K562 (cell line): Measurements from ENCODE around the gene DPH2. TPM values are rescaled to one million over a fixed set of nuclear protein-coding genes. Genes with fewer than 3 reads are reported as not detected.

Source experiments
- ATAC-seq: fragments of 200-7000 bp; cut with Tn5 transposase; 3 replicates; pipeline ENCODE4 v1.9.1; 2020; ENCODE audit warnings: moderate library complexity
- BruUV-seq: library from RNA; stranded (reverse); fragments of 400-500 nt; replicated peaks from 2 replicates; lab custom pipeline; 2021; lab: Mats Ljungman, UMichigan
- CTCF ChIA-PET: fragments of 300-600 bp; formaldehyde crosslinking; extraction: SDS; loops from one replicate; lab custom pipeline; 2021; ENCODE audit warnings: low intra/inter-chr PET ratio; lab: Yijun Ruan, JAX
- POLR2A ChIA-PET: fragments of 300-600, 350-650 bp; sonication (Branson Sonifier 250); formaldehyde crosslinking; extraction: SDS; loops from one replicate; lab custom pipeline; 2021; ENCODE audit warnings: antibody characterized with exemption, inconsistent platforms; lab: Yijun Ruan, JAX
- DNase-seq, 4 experiments: peaks; one replicate each; pipeline versions ENCODE4 v3.0.0 to v3.0.0-alpha.2; 2011 to 2018; ENCODE audit warnings: low spot score in 3 of 4, mixed read lengths in 3 of 4; ENCODE audit errors: extremely low read depth in 1 of 4
- FAIRE-seq: peaks from 2 replicates; lab custom pipeline; 2011; peaks lifted over from hg19 to GRCh38; lab: Jason Lieb, UNC
- H2AFZ ChIP-seq: 2 replicates; pipeline ENCODE4 v1.6.0; 2011; ENCODE audit warnings: low read depth, low read length, control low read depth, inconsistent platforms
- H3K27ac ChIP-seq: fragments of 200-600 bp; 3 replicates; pipeline ENCODE4 v1.8.0; 2011; ENCODE audit warnings: low read depth, mild to moderate bottlenecking, control low read depth, inconsistent platforms, low read length, moderate library complexity, mixed read lengths; ENCODE audit errors: extremely low read depth
- H3K27me3 ChIP-seq, 2 experiments: fragments of 300-600 bp in 1 of 2; 2 replicates in 1 of 2; 3 replicates in 1 of 2; pipeline versions ENCODE4 v1.6.0 to v1.8.0; 2011; ENCODE audit warnings: inconsistent platforms in 2 of 2, low read length in 2 of 2, mild to moderate bottlenecking in 1 of 2, mixed read lengths in 1 of 2, moderate library complexity in 1 of 2; ENCODE audit not compliant: control insufficient read depth in 2 of 2, insufficient read depth in 2 of 2
- H3K36me3 ChIP-seq: fragments of 300-600 bp; 3 replicates; pipeline ENCODE4 v1.8.0; 2011; ENCODE audit warnings: mild to moderate bottlenecking, low read length, inconsistent platforms; ENCODE audit not compliant: control insufficient read depth, insufficient read depth
- H3K4me1 ChIP-seq, 2 experiments: fragments of 200-600 bp in 1 of 2; replicated peaks in 1 of 2; 2 replicates in 1 of 2; 3 replicates in 1 of 2; pipeline versions ENCODE4 v1.5.1 to v1.8.0; 2011; ENCODE audit warnings: inconsistent platforms in 2 of 2, low read length in 2 of 2, mild to moderate bottlenecking in 1 of 2, mixed read lengths in 1 of 2, moderate library complexity in 1 of 2; ENCODE audit not compliant: control insufficient read depth in 2 of 2, insufficient read depth in 2 of 2
- H3K4me2 ChIP-seq: 2 replicates; pipeline ENCODE4 v1.6.1; 2011; ENCODE audit warnings: low read length, control low read depth, inconsistent platforms, mixed read lengths; ENCODE audit not compliant: insufficient read depth
- H3K4me3 ChIP-seq: fragments of 200-600 bp; sonication (generic), shearing (Covaris generic); 2 replicates; pipeline ENCODE4 v1.5.1; 2016; ENCODE audit warnings: control low read depth, inconsistent platforms
- H3K79me2 ChIP-seq: fragments of 200-600 bp; 3 replicates; pipeline ENCODE4 v1.8.0; 2011; ENCODE audit warnings: low read length, inconsistent platforms; ENCODE audit not compliant: control insufficient read depth, insufficient read depth
- H3K9ac ChIP-seq, 2 experiments: 2 replicates each; pipeline versions ENCODE4 v1.6.0 to v1.6.1; 2011; ENCODE audit warnings: low read depth in 2 of 2, low read length in 2 of 2, control low read depth in 1 of 2, inconsistent platforms in 1 of 2, mild to moderate bottlenecking in 1 of 2, mixed read lengths in 1 of 2; ENCODE audit not compliant: insufficient read depth in 1 of 2
- H3K9me1 ChIP-seq: one replicate; pipeline ENCODE4 v1.6.0; 2011; ENCODE audit warnings: inconsistent platforms, mild to moderate bottlenecking, low read length, moderate library complexity; ENCODE audit not compliant: control insufficient read depth, insufficient read depth
- H3K9me3 ChIP-seq: replicated peaks from 2 replicates; pipeline ENCODE4 v1.5.1; 2011; ENCODE audit warnings: low read depth, low read length, inconsistent platforms; ENCODE audit not compliant: control insufficient read depth, insufficient read depth
- H4K20me1 ChIP-seq: replicated peaks from 2 replicates; pipeline ENCODE4 v1.6.1; 2011; ENCODE audit warnings: low read length, inconsistent platforms, mixed read lengths; ENCODE audit not compliant: control insufficient read depth, insufficient read depth
- EHMT2 ChIP-seq: fragments of 450-650 bp; IDR thresholded peaks from 2 replicates; pipeline ENCODE4 v1.6.1; 2018; ENCODE audit warnings: antibody characterized with exemption
- ETS2 ChIP-seq: IDR thresholded peaks from 2 replicates; pipeline ENCODE4 v1.6.1; 2016; ENCODE audit warnings: borderline replicate concordance, missing genetic modification characterization, mild to moderate bottlenecking, moderate library complexity, missing compliant biosample characterization; ENCODE audit not compliant: poor library complexity, severe bottlenecking
- FOXM1 ChIP-seq, 2 experiments: fragments of 450-650 bp in 1 of 2; sonication (generic) in 1 of 2; formaldehyde crosslinking in 1 of 2; IDR thresholded peaks; 2 replicates each; pipeline versions ENCODE4 v1.6.1 to v1.9.0; 2017 to 2022; ENCODE audit warnings: low read depth in 2 of 2, mild to moderate bottlenecking in 2 of 2, missing genetic modification reagents in 1 of 2, moderate library complexity in 1 of 2
- GABPA ChIP-seq: fragments of 200-800 bp; sonication (Bioruptor generic); conservative IDR thresholded peaks from 2 replicates; pipeline ENCODE4 v1.6.1; 2016; ENCODE audit warnings: low read depth, missing genetic modification characterization, missing compliant biosample characterization
- GATAD2B ChIP-seq: fragments of 450-650 bp; IDR thresholded peaks from 2 replicates; pipeline ENCODE4 v1.6.1; 2017; ENCODE audit warnings: mild to moderate bottlenecking, borderline replicate concordance
- LCOR ChIP-seq: sonication (generic); formaldehyde crosslinking; IDR thresholded peaks from 2 replicates; pipeline ENCODE4 v1.8.0; 2022; ENCODE audit warnings: mild to moderate bottlenecking, missing genetic modification reagents
- NBN ChIP-seq: fragments of 450-650 bp; IDR thresholded peaks from 2 replicates; pipeline ENCODE4 v1.6.1; 2016; ENCODE audit warnings: low read depth, mild to moderate bottlenecking
- NCOA2 ChIP-seq, 2 experiments: fragments of 450-650 bp; IDR thresholded peaks; 2 replicates each; pipeline ENCODE4 v1.6.1; 2018; ENCODE audit warnings: mild to moderate bottlenecking in 2 of 2, moderate library complexity in 1 of 2; ENCODE audit not compliant: partially characterized antibody in 2 of 2
- NRF1 ChIP-seq, 2 experiments: fragments of 450-650 bp; IDR thresholded peaks in 1 of 2; conservative IDR thresholded peaks in 1 of 2; 2 replicates each; pipeline ENCODE4 v1.6.1; 2014; ENCODE audit warnings: mild to moderate bottlenecking in 2 of 2
- SIN3B ChIP-seq: fragments of 450-650 bp; IDR thresholded peaks from 2 replicates; pipeline ENCODE4 v1.6.1; 2017; ENCODE audit warnings: low read depth, mild to moderate bottlenecking, moderate library complexity
- STAT5A ChIP-seq: IDR thresholded peaks from 2 replicates; pipeline ENCODE4 v1.6.1; 2012; ENCODE audit warnings: low read length, inconsistent platforms, borderline replicate concordance
- ZNF232 ChIP-seq: sonication (generic); formaldehyde crosslinking; IDR thresholded peaks from 2 replicates; pipeline ENCODE4 v1.8.0; 2022; ENCODE audit warnings: mild to moderate bottlenecking, missing genetic modification reagents
- ZNF507 ChIP-seq: conservative IDR thresholded peaks from 2 replicates; pipeline ENCODE4 v1.6.1; 2017; ENCODE audit warnings: missing genetic modification characterization, missing compliant biosample characterization
- ZNF589 ChIP-seq: fragments of 200-800 bp; sonication (Bioruptor generic); IDR thresholded peaks from 2 replicates; pipeline ENCODE4 v1.6.1; 2016; ENCODE audit warnings: low read depth, missing genetic modification characterization, missing compliant biosample characterization
- ZNF592 ChIP-seq: fragments of 450-650 bp; IDR thresholded peaks from 2 replicates; pipeline ENCODE4 v1.6.1; 2017; ENCODE audit warnings: antibody characterized with exemption, mild to moderate bottlenecking
- ZNF75A ChIP-seq: fragments of 450-650 bp; formaldehyde crosslinking; IDR thresholded peaks from 2 replicates; pipeline ENCODE4 v1.4.0; 2020; ENCODE audit warnings: mild to moderate bottlenecking
- ZNF766 ChIP-seq: fragments of 200-800 bp; sonication (Bioruptor generic); conservative IDR thresholded peaks from 2 replicates; pipeline ENCODE4 v1.6.1; 2016; ENCODE audit warnings: missing genetic modification characterization, missing compliant biosample characterization
- WGBS: fragments of 100-300 bp; shearing (Covaris generic); methylation state at CpG from one replicate; pipeline ENCODE4 v1.1.6; 2016; ENCODE audit warnings: low coverage, mixed read lengths; ENCODE audit not compliant: insufficient coverage; ENCODE audit errors: missing lambda C conversion rate; 5-methylcytosine and 5-hydroxymethylcytosine counted together
- in situ Hi-C: fragments of 300-500 bp; cut with MboI; formaldehyde crosslinking; loops from 4 replicates; pipeline ENCODE4 v1.15.0; 2018; ENCODE audit warnings: inconsistent platforms, mixed read lengths
- intact Hi-C: fragments of 100-400 bp; cut with micrococcal nuclease; formaldehyde crosslinking; loops from 2 replicates; pipeline ENCODE4 v1.14.2; 2022
- polyA plus RNA-seq, 8 experiments: library from polyadenylated mRNA; depleted of rRNA in 4 of 8; stranded (reverse) in 5 of 8; unstranded in 3 of 8; fragments of >200 nt; fragmentation: Nextera tagmentation in 2 of 8; fragmentation: Illumina TruSeq in 1 of 8; extraction: Ambion mirVana in 2 of 8; extraction: Trizol in 1 of 8; gene quantifications; 2 replicates each; pipeline versions ENCODE4 v1.2.1 to v1.2.3, GENCODE V29; 2011 to 2014; ENCODE audit warnings: inconsistent platforms in 1 of 8, missing spikeins in 1 of 8
- total RNA-seq, 7 experiments: library from RNA; depleted of rRNA in 6 of 7; stranded (reverse); fragments of >200 nt in 6 of 7; fragmentation: Illumina TruSeq in 2 of 7; extraction: Trizol in 2 of 7; gene quantifications; 2 replicates each; pipeline versions ENCODE4 v1.2.1 to v1.2.3, GENCODE V29; 2011 to 2021; ENCODE audit warnings: low replicate concordance in 1 of 7
- TF ChIP-seq, protein P1 (sequence below): fragments of 250-450 bp; sonication (Bioruptor Pico); IDR thresholded peaks from 2 replicates; pipeline ENCODE4 v1.6.1; 2021; ENCODE audit warnings: mild to moderate bottlenecking

Gene DPH2
- total and polyA plus RNA-seq, 9 of the 15 experiments (the other 6 are each of a cell fraction or from before 2014, with no cell fraction given) = 17.9 to 94.1 (median 68.1) TPM

DNA sequence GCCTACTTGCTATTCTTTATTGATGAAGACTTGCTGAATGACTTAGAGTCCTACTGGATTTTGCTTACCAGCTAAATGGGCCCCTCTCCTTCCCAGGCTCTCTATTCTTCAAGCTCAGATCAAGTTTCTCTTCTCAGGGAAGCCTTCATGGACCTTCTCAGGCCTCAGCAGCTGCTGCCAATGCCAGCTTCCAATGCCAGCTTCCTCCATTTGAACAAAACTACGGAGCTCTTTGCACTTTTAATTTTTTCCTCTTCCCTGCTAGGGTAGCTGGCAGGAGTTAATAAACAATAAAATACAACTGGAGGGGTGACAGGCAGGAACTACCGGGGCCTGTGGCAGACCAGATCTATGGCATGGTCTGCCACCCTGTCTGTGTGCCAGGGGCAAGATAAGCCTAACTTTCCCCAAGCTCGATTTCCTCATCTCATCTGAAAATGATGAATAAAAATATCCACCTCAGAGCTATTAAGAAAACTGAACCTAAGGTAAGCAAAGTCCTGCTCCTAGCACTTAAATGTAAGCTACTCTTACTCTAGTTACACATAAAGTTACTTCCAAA is 24.1 kb upstream of the DPH2 start:
- Histone ChIP-seq H3K27me3 (no peaks in the 10 kb centered on the region), H3K9me3 (no peaks in the 10 kb centered on the region), H3K79me2 (peaks cover 39% of the 10 kb centered on the region), H3K9ac (peak overlapping the region; percentile 98), H3K9me1 (no peaks in the 10 kb centered on the region), H3K4me3 (peak overlapping the region; percentile 60), H3K27ac (peak overlapping the region; percentile 99), H4K20me1 (no peaks in the 10 kb centered on the region), H3K36me3 (peaks cover 21% of the 10 kb centered on the region), H3K4me1 (peaks cover 17 to 41% of the 10 kb centered on the region in 2 experiments), H3K4me2 (peak overlapping the region; percentile 98), H2AFZ (peak overlapping the region; percentile 100)
- POLR2A ChIA-PET = interaction anchor here (0.5 to 1.2 kb wide), 7 partner anchors 10 to 499 kb away, joined by 3 to 4 read pairs (median 3); partner anchors contain the start of gene DPH2
- BruUV-seq = TSS peak; percentile 77
- CTCF ChIA-PET = interaction anchor here (0.8 to 1.7 kb wide), 3 partner anchors 11 to 415 kb away, joined by 4 to 7 read pairs (median 4); partner anchors contain the start of genes ARTN and PTPRF
- in situ Hi-C loops (no loop called here), intact Hi-C loops (loop anchor here (1.0 to 5.0 kb wide), 3 partner anchors 24 to 92 kb away; partner anchors contain the start of gene ATP6V0B)
- no peak for ATAC-seq
- no peak for FAIRE-seq
- 4% methylated on average over 3 of the region's 3 CpGs for WGBS
- DNase-seq = no peak
- TF ChIP-seq GABPA (tag) (no peak), EHMT2 (no peak), ZNF592 (no peak), ZNF232 (CRISPR knock-in tag) (peak; percentile 10; the same call in 1 of the 2 replicates), NCOA2 (IDR thresholded peaks at IDR 0.05; ENCODE audit: partially characterized antibody in 2 of 2) (no peak), NRF1 (conservative IDR thresholded peaks at IDR 0.05 in 1 of 2, IDR thresholded peaks at IDR 0.05 in 1 of 2) (no peak), ZNF507 (tag) (no peak), ZNF766 (CRISPR knock-in tag) (no peak), ETS2 (tag) (no peak), ZNF589 (CRISPR knock-in tag) (0 out of 2 replicates have a peak, but pooled peaks have one; percentile 19), GATAD2B (no peak), STAT5A (no peak), ZNF75A (no peak), LCOR (no peak), SIN3B (0 out of 2 replicates have a peak, but pooled peaks have one; percentile 8), FOXM1 (IDR thresholded peaks at IDR 0.05; ENCODE audit: low read depth) (no peak), FOXM1 (CRISPR knock-in tag; IDR thresholded peaks at IDR 0.05; ENCODE audit: low read depth) (no peak), NBN (no peak)
- TF ChIP-seq, protein P1, sequence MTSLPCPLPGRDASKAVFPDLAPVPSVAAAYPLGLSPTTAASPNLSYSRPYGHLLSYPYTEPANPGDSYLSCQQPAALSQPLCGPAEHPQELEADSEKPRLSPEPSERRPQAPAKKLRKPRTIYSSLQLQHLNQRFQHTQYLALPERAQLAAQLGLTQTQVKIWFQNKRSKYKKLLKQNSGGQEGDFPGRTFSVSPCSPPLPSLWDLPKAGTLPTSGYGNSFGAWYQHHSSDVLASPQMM = no peak
